ENCODE results near the gene ZNF197. TPM values are rescaled to one million over a fixed set of nuclear protein-coding genes. Genes with fewer than 3 reads are reported as not detected.

Gene ZNF197
- total RNA-seq, 1 donor from 2014 or later = 32.7 TPM

DNA sequence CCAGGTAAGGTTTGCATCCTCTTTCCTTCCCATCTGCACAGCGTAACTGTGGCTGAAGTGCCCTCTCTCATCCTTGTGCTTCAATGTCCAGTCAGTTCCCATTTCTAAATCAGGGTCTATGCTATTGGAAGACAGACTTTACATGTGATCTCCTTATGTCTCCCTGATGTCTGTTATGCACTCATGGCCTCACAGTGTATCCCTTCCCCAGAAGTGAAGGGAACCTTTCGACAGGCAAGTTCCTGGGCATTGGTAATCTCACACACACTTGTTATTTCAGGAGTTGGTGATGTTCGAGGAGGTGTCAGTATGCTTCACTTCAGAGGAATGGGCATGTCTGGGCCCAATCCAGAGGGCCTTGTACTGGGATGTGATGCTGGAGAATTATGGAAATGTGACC, 7.4 kb downstream of the ZNF197 start:
- TF ChIP-seq, protein P1, sequence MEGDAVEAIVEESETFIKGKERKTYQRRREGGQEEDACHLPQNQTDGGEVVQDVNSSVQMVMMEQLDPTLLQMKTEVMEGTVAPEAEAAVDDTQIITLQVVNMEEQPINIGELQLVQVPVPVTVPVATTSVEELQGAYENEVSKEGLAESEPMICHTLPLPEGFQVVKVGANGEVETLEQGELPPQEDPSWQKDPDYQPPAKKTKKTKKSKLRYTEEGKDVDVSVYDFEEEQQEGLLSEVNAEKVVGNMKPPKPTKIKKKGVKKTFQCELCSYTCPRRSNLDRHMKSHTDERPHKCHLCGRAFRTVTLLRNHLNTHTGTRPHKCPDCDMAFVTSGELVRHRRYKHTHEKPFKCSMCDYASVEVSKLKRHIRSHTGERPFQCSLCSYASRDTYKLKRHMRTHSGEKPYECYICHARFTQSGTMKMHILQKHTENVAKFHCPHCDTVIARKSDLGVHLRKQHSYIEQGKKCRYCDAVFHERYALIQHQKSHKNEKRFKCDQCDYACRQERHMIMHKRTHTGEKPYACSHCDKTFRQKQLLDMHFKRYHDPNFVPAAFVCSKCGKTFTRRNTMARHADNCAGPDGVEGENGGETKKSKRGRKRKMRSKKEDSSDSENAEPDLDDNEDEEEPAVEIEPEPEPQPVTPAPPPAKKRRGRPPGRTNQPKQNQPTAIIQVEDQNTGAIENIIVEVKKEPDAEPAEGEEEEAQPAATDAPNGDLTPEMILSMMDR (conservative IDR thresholded peaks at IDR 0.05) = no peak
- peaks cover 3% of the 10 kb centered on the region for H3K4me1 Mint-ChIP-seq (ENCODE audit: unreplicated experiment)
- DNase-seq (ENCODE audit: extremely low spot score, unreplicated experiment) = no peak
- H3K27ac Mint-ChIP-seq = no peak overlapping the region
- H3K27me3 Mint-ChIP-seq = no peaks in the 10 kb centered on the region
- H3K36me3 Mint-ChIP-seq = peaks cover 39% of the 10 kb centered on the region
- no peak overlapping the region for H3K4me3 Mint-ChIP-seq
- H3K9me3 Mint-ChIP-seq = no peaks in the 10 kb centered on the region

DNA sequence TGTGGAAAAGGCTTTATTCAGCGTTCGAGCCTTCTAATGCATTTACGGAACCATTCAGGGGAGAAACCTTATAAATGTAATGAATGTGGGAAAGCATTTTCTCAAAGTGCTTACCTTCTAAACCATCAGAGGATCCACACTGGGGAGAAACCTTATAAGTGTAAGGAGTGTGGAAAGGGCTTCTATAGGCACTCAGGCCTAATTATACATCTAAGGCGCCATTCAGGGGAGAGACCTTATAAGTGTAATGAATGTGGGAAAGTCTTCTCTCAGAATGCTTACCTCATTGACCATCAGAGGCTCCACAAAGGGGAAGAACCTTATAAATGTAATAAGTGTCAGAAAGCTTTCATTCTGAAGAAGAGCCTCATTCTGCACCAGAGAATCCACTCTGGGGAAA, 17.5 kb downstream of the ZNF197 start:
- Mint-ChIP-seq H3K27me3 (no peaks in the 10 kb centered on the region), H3K9me3 (peaks cover 28% of the 10 kb centered on the region), H3K4me1 (ENCODE audit: unreplicated experiment) (no peaks in the 10 kb centered on the region), H3K36me3 (peaks cover 81% of the 10 kb centered on the region), H3K4me3 (no peak overlapping the region), H3K27ac (no peak overlapping the region)
- DNase-seq (ENCODE audit: extremely low spot score, unreplicated experiment) = no peak
- TF ChIP-seq, protein P1 (conservative IDR thresholded peaks at IDR 0.05) = no peak

DNA sequence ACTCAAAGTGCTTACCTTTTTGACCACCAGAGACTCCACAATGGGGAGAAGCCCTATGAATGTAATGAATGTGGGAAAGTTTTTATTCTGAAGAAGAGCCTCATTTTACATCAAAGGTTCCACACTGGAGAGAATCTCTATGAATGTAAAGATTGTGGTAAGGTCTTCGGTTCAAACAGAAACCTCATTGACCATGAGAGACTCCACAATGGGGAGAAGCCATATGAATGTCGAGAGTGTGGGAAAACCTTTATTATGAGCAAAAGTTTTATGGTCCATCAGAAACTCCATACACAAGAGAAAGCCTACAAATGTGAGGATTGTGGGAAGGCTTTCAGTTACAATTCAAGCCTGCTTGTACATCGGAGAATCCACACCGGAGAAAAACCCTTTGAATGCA, 18.2 kb downstream of the ZNF197 start:
- Mint-ChIP-seq H3K27me3 (no peaks in the 10 kb centered on the region), H3K36me3 (peaks cover 75% of the 10 kb centered on the region), H3K27ac (no peak overlapping the region), H3K4me3 (no peak overlapping the region), H3K4me1 (ENCODE audit: unreplicated experiment) (peaks cover 7% of the 10 kb centered on the region), H3K9me3 (peaks cover 28% of the 10 kb centered on the region)
- DNase-seq (ENCODE audit: extremely low spot score, unreplicated experiment) = no peak
- TF ChIP-seq, protein P1 (conservative IDR thresholded peaks at IDR 0.05) = no peak

DNA sequence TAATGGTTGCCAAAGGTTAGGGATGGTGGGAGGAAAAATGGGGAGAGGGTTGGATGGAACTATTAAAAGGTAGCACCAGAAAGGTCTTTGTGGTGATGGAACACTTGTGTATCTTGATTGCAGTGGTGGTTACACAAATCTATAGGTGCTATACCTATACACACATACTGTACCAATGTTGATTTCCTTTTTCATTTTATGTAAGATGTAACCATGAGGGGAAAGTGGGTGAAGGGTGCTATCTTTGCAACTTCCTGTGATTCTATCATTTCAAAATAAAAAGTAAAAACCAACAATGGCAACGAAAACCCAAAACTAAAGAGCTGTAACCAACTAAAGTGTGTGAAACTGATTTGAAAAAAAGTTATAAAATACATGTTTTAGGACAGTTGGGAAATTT, 22.9 kb downstream of the ZNF197 start:
- peaks cover 18% of the 10 kb centered on the region for H3K4me1 Mint-ChIP-seq (ENCODE audit: unreplicated experiment)
- no peak for DNase-seq (ENCODE audit: extremely low spot score, unreplicated experiment)
- H3K9me3 Mint-ChIP-seq = peaks cover 9% of the 10 kb centered on the region
- H3K27ac Mint-ChIP-seq = peak overlapping the region; percentile 88
- H3K4me3 Mint-ChIP-seq = peak overlapping the region; percentile 96
- H3K36me3 Mint-ChIP-seq = peaks cover 50% of the 10 kb centered on the region
- TF ChIP-seq, protein P1 (conservative IDR thresholded peaks at IDR 0.05) = no peak
- no peaks in the 10 kb centered on the region for H3K27me3 Mint-ChIP-seq

DNA sequence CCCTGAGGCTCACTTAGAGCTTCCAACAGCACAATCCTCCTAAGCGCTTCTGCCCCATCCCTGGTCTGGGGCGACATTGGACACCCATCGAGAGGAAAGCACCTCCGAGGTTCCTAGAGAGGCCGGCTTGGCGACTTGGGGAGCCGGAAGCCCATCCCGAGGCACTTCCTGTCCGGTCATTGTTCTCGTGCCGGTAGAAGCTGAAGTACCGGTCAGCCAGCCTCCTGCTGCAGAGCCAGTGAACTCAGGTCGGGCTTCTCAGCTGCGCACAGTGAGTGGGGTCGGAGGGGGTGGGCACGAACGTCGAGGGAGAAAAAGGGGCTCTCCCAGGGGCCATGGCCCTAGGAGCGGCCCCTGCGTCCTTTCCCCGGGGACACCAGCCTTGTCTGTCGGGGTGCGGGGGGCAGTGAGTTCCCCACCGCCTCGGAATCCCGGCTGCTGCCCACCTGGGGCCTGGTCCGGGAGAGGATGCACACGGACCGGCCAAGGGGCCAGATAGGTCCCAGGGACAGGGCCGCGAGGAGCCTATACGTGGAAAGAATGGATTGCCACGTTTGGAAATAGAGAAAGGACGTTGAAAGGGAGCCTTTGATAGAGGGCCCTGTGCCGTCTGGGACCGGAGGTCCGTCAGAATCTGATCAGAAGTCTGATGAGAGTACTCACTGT, 23.9 kb downstream of the ZNF197 start, which contains the start of gene ZNF35:
Gene ZNF35, plus strand, starts transcription at position 169 of the 666 bp plus-strand sequence. CDS start 2,336 bp downstream, outside the sequence.
- H3K9me3 Mint-ChIP-seq = no peaks in the 10 kb centered on the region
- TF ChIP-seq, protein P1 (conservative IDR thresholded peaks at IDR 0.05) = no peak
- H3K27ac Mint-ChIP-seq = peak within 1 kb of the TSS; percentile 88
- H3K4me1 Mint-ChIP-seq (ENCODE audit: unreplicated experiment) = peaks cover 18% of the 10 kb centered on the region
- peak within 1 kb of the TSS; percentile 96 for H3K4me3 Mint-ChIP-seq
- peaks cover 48% of the 10 kb centered on the region for H3K36me3 Mint-ChIP-seq
- peak; percentile 82 for DNase-seq (ENCODE audit: extremely low spot score, unreplicated experiment)
- no peaks in the 10 kb centered on the region for H3K27me3 Mint-ChIP-seq
